HCT116 (cell line): ENCODE data around the gene ASCC1.

Experiments
- CTCF ChIP-seq, 3 experiments: fragments of 200-600 bp in 1 of 3; sonication (generic) in 1 of 3; IDR thresholded peaks in 2 of 3; conservative IDR thresholded peaks in 1 of 3; 2 replicates each; pipeline ENCODE4 v1.5.1; 2012 to 2017; ENCODE audit warnings: low read depth in 2 of 3, low read length in 2 of 3, antibody characterized with exemption in 1 of 3, borderline replicate concordance in 1 of 3, control low read depth in 1 of 3, mild to moderate bottlenecking in 1 of 3, mixed read lengths in 1 of 3, mixed run types in 1 of 3, moderate library complexity in 1 of 3; ENCODE audit not compliant: insufficient read depth in 1 of 3
- MAX ChIP-seq: IDR thresholded peaks from 2 replicates; pipeline ENCODE4 v1.6.1; 2012
- POLR2A ChIP-seq: IDR thresholded peaks from 2 replicates; pipeline ENCODE4 v1.7.0; 2011; ENCODE audit warnings: borderline replicate concordance; ENCODE audit not compliant: insufficient read depth, insufficient read length; ENCODE audit errors: extremely low read depth

GRCh38 chr10:72223743-72224101 lies 7.6 kb upstream of the ASCC1 start:
- TF ChIP-seq CTCF (IDR thresholded peaks at IDR 0.05 in 2 of 3, conservative IDR thresholded peaks at IDR 0.05 in 1 of 3; ENCODE audit: borderline replicate concordance in 1 of 3, insufficient read depth in 1 of 3, low read depth in 2 of 3, low read length in 2 of 3): no peak
- no peak for TF ChIP-seq POLR2A
- TF ChIP-seq MAX: no peak
